ENCODE results near the gene DGKE. TPM values are rescaled to one million over a fixed set of nuclear protein-coding genes. Genes with fewer than 3 reads are reported as not detected.

Gene DGKE
- total RNA-seq, 1 donor from 2014 or later = 3.6 TPM

DNA sequence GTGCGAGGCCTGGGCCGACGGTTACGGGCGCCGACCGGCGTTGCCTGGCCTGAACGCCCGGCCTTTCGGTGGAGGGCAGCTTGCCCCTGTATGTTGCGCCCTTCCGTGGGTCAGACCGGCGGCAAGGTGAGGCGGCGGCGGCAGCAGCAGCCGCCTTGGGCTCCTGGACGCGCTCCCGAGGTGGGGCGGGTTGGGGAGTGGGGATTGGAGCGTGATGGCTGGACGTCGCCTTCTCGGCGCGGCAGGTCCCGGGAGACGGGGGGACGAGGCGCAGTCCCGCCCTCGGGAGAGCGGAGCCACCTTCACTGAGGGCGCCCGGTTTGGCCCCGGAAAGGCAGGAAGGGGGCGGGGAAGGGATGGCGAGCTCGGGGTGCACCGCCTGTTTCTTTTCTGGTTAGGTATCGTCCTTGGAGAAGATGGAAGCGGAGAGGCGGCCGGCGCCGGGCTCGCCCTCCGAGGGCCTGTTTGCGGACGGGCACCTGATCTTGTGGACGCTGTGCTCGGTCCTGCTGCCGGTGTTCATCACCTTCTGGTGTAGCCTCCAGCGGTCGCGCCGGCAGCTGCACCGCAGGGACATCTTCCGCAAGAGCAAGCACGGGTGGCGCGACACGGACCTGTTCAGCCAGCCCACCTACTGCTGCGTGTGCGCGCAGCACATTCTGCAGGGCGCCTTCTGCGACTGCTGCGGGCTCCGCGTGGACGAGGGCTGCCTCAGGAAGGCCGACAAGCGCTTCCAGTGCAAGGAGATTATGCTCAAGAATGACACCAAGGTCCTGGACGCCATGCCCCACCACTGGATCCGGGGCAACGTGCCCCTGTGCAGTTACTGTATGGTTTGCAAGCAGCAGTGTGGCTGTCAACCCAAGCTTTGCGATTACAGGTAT, 671 bp downstream of the DGKE start:
- DNase-seq = peak; percentile 64
- peak; percentile 21 for ATAC-seq
- intact Hi-C loops (cut with micrococcal nuclease) = no loop called here

DNA sequence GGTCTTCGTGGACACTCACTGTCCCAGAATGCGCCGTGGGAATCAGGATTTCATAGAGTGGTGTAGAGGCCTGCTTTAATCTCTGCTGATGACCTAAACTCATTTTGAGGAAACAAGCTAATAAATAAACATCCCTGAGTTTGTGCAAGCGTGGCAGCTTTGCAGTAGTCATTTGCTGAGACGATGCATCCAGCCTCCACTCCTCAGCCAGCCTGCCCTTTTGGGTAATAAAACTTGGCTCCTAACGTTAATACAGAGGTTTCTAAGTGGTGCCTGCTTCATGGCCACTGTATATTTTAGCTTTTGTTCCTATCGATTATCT, 1.3 kb downstream of the DGKE start:
- intact Hi-C loops (cut with micrococcal nuclease) = no loop called here
- no peak for ATAC-seq
- no peak for DNase-seq

DNA sequence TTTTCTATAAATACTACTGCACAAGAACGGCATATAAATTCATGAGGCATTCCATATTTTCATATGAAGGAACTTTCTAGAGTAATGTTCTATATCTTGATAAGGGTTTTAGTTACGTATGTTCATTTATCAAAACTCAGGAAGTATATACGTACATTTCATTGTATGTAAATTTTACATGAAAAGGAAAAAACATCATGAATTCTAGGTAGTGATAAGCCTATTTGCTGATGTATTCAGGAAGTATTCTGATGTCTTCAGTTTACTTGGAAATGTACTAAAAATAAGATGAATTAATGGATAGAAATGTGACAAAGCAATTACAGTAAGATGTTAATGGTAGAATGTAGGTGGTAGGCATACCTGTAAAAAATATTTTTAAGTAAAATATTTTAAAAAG, 4.7 kb downstream of the DGKE start:
- intact Hi-C loops (cut with micrococcal nuclease) = no loop called here
- DNase-seq (no peak), ATAC-seq (no peak)

DNA sequence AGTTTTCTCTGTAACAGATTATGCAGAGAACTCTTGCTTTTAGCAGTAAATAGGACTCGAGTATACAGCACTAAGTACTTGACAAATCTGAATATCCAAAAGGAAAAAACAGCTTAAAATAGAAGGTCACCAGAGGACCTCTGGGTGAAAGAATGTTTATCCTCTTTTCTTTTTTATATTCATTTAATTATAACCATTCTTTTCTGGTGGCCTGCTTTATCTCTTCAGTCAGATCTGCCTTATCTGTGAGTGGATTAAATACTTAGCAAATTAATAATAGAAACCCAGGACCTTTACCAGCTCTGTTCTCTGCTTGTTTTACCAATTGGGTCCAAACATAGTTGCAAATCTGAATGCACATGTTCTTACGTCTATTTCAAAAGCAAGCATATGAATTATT, 8.6 kb downstream of the DGKE start:
- no peak for ATAC-seq
- intact Hi-C loops (cut with micrococcal nuclease) = no loop called here
- DNase-seq = no peak

DNA sequence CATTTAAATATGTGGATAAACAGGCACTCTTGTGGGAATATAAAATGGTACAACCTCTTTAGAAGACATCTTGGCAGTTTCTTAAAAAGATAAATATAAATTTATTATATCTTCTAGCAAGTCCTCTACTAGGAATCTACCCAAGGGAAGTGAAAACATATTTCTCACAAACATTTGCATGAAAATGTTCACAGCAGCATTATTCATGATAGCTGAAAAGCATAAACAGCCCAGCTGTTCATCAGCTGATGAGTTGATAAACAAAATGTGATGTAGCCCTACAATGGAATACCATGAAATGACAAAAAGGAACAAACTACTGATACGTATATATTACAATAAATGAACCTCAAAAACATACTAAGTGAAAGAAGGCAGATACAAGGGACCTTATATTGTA, 12.0 kb downstream of the DGKE start:
- DNase-seq = no peak
- intact Hi-C loops (cut with micrococcal nuclease) = no loop called here
- ATAC-seq = no peak

DNA sequence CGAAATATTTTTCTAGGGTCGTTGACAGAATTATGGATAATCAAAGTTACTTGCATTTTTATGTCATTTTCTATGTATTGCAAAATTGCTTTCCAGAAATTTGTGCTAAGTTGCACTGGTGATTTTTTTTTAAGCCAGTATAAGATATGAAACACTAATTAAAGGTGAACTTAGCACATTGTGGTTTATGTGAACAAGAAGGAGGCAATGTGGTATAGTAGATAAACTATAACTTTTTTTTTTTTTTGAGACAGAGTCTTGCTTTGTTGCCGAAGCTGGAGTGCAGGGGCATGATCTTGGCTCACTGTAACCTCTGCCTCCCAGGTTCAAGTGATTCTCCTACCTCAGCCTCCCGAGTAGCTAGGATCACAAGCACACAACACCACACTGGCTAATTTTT, 13.2 kb downstream of the DGKE start:
- DNase-seq (no peak), ATAC-seq (no peak)
- intact Hi-C loops (cut with micrococcal nuclease) = no loop called here

DNA sequence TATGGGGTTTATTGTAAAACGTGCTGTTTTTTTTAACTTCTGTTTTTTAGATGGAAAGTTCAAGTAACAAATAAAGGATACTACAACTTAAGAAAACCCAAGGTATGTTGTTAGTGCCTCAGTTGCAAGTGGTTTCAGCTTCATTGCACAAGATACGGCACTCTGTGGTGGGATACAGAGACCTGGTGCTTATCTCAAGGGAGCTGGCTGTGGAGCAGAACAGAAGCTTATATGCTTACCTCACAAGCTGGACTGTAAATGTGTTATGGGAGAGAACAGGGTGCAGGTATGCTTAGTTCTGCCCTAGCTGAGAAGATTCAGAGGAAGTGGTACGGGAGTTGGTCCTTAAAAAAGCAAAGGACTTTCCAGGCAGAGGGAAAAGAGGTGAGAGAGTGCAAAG, 15.2 kb downstream of the DGKE start:
- intact Hi-C loops (cut with micrococcal nuclease) = no loop called here
- DNase-seq (no peak), ATAC-seq (no peak)

DNA sequence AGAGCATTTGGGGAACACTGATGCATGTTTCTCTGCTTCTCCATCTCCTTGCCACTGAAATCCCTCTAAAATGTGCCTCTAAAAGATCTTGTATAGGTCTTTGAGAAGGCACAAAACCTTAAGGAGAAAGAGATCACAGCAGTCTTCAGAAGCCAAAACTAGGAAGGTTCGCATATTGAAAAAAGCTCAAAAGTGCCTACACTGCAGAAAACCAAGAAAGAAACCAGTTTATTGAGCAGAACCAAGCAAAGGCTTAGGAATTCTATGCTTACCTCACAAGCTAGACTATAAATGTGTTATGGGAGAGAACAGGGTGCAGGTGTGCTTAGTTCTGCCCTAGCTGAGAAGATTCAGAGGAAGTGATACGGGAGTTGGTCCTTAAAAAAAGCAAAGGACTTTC, 16.6 kb downstream of the DGKE start:
- intact Hi-C loops (cut with micrococcal nuclease) = no loop called here
- no peak for ATAC-seq
- DNase-seq = no peak

DNA sequence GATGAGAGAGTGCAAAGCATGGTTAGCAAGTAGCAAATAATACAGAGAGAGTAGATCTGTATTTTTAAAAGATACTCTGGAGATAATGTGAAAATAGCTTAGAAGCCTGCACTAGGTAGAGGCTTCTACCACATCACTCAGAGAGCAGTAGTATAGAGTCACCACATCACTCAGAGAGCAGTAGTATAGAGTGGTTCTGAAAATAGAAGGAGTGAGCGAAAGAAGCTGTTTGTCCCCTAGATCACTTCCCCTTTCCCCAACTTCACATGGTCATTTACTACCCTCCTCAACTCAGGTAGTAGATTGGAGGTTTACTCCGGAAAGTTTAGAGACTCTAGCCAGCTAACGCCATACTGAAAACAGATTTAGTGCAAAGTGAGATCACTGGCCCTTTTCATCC, 17.1 kb downstream of the DGKE start:
- DNase-seq (no peak), ATAC-seq (no peak)
- intact Hi-C loops (cut with micrococcal nuclease) = no loop called here

DNA sequence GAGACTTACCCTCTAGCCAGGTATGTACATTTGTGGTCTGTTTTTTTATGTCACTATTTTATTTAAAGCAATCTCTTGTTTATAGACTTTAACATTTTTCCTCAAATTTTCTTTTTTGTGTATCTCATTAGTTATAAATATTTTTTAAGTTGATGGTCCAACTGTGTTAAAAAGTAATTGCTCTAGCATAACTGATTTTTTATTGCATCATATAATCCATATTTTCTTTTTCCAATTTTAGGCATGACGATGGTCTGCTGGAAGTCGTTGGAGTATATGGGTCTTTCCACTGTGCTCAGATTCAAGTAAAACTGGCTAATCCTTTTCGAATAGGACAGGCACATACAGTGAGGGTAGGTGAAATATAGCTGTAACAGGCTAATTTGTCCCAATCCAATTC, 27.9 kb downstream of the DGKE start:
- ATAC-seq (no peak), DNase-seq (no peak)
- intact Hi-C loops (cut with micrococcal nuclease) = no loop called here

DNA sequence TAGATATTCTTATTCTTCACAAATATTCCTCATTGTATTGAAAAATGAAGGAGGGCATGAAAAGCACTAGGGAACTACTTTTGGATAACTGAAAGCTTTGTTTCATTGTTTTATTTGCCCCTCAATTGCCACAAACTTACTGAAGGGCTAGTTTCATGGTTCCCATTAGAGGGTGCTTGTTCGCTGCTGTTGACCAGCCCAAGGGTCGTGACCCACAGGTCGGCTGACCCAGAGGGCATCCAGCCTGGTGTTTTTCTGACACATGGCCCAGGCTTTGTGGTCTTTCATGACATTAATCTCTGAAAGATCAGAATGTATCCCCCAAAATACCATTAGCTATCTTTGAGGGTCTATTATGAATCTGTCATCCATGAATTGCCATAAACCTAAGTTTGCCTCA, 30.0 kb downstream of the DGKE start:
- ATAC-seq (no peak), DNase-seq (no peak)
- intact Hi-C loops (cut with micrococcal nuclease) = no loop called here

DNA sequence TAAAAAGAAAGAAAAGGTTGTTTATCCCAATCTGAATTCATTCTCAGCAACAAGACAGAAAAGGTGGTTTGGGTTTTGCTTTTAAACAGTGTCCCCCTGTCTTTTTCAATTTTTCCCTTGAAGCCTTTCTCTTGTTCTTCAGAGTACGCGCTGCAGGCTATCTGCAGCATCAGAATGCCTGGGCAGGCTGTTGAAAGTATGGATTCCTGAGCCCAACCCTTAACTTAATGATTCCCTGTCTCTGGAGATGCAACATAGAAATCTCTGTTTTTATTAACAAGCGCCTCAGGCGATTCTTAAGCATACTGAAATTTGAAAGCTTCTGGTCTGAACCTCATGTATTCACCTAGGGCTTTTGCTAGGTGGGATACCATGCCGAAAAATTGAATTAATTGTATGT, 32.1 kb downstream of the DGKE start:
- intact Hi-C loops (cut with micrococcal nuclease) = no loop called here
- DNase-seq = no peak
- ATAC-seq = no peak

DNA sequence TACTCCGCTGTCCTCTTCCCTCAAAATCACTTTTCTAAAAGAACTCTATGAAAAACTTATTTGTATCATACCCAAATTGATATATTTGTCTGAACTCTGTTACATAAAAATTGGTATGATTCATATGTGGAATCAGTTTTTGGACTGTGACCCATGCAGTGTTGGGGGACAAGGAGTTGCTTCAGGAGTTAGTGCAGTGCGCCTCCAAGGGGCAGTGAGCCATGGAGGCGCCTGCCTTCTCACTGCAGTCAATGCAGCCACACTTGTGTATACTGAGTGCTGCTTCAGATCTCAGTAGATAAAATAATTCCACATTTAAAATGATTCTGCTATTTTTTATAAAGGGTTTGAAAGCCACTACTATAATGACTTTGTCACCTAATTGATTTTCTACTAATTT, 32.5 kb downstream of the DGKE start:
- DNase-seq (no peak), ATAC-seq (no peak)
- intact Hi-C loops (cut with micrococcal nuclease) = no loop called here

DNA sequence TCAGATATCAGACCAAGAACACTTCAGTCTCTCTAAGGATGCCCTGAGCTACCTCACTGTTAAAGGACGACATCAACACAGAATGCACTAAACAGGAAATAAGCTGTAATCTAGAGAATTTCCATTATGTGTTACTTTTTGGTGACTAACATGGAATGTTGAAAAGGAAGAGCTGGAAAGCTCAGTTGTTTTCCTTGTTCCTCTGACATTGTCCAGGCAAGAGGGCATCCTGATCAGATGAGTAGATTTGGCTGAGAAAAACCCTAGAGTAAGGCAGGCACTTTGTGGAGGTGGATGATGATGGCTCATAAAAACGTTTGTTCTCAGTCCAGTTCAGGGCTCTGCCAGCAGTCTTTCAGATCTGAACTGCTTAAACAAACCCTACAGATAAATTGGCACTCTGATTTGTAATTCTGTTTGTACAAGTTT, 34.0 kb downstream of the DGKE start:
- intact Hi-C loops (cut with micrococcal nuclease) = no loop called here
- DNase-seq (no peak), ATAC-seq (no peak)

DNA sequence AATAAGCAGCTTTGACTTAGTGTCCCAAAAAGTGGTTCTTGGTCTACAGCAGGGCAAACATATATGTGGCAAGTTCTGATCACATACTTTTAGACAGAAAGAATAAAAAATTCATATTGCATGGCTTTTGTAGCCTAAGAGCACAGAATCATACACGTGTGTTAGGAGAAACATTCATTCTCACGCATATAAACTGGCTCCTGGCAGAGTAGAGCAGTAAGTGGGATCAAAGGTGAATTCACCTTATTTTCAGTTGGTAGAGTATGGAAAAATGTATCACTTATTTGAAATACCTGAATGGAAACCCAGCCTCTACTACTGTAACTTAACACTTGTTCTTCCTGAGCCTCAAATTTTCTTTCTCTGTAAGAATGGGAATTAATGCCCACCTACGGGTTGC, 34.8 kb downstream of the DGKE start:
- ATAC-seq = no peak
- DNase-seq = no peak
- intact Hi-C loops (cut with micrococcal nuclease) = no loop called here

DNA sequence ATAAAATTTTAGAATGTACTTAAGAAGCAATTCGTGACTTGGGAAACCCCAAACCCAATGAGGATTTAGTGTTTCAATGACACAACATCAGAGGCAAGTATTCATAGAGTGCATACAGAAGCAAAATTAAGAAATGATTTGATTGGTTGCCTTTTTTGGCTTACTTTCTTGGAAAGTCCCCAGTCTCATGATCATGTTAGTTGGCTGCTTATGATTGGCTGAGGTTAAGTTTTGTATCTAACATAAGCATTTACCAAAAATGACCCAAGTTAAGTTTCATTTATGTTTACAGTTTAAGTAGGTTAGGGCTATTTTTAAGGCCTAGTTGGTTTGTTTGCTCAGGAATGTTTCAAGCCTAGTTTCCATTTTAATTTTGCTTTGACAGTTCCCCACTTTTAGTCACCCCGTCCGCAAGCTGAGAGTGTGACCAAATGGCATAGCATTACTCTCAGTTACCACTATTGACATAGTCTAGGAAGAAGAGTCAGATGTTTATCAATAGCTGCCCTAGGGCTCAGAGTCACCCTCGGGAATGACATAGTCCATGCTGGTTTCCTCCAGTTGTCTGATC, 36.2 kb downstream of the DGKE start:
- ATAC-seq (no peak), DNase-seq (no peak)
- intact Hi-C loops (cut with micrococcal nuclease) = no loop called here

DNA sequence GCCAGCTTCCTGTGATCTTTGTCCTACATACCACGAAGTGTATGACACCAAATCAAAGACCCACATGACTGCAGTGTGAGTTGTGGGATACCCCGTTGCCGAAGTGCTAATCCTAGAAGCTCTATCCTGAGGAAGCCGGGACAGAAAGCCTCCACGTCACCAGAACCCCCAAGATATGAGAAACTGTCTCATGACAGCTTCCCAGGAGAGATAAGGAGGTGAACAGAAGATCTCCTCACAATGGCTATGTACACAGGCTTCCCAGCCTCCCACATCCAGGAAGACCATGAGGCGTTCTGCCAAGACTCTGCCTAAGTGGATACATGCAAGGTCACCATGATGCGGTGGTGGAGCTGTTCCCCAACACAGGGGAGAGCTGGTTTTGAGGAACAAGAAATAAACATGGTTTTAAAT, 42.8 kb downstream of the DGKE start:
- intact Hi-C loops (cut with micrococcal nuclease) = no loop called here
- DNase-seq (no peak), ATAC-seq (no peak)

DNA sequence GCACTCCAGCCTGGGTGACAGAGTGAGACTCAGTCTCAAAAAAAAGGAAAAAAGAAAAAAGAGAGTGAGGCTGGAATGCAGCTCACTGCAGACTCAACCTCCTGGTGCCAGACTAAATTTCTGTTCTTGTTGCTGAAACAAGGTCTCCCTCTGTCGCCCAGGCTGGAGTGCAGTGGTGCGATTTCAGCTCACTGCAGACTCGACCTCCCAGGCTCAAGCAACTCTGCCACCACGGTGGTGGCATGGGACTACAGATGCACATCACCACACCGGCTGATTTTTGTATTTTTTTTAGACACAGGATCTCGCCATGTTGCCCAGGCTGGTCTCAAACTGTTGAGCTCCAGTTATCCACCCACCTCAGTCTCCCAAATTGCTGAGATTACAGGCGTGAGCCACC, 45.3 kb downstream of the DGKE start:
- DNase-seq (no peak), ATAC-seq (no peak)
- intact Hi-C loops (cut with micrococcal nuclease) = no loop called here

DNA sequence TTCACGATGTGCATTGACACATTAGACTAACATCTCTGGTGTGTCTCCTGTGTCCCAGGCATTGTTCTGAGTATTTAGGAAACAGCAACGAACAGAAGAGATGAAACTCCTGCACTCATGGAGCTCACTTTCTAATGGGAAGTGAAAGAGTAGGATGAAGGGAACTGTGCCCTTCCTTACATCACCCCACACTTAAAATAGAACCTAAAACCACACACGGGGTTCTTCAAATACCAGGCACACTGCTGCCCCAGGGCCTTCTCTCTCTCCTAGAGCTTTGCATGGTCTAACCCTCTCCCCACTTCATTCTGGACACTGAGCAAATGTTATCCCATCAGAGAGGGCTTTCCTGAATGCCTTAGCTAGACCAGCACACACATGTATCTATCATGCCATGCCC, 46.2 kb downstream of the DGKE start:
- DNase-seq = no peak
- ATAC-seq = no peak
- intact Hi-C loops (cut with micrococcal nuclease) = no loop called here

DNA sequence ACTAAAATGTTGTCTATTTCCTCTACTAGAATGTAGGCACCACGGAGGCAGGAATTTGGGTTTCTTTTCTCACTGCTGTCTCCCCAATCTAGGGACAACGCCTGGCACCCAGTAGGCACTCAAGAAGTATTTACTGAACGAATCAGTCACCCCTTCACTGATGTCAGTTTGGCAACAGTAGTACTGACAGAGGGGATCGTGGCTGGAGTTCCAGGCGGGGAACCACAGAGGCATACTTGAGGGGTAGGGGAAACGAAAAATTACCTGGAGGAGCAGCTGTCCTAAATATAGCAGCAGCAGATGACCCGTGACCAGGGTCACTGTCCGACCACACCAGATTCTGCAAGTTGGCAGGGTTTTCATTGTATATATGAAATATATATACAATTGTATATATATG, 46.6 kb downstream of the DGKE start:
- no peak for ATAC-seq

DNA sequence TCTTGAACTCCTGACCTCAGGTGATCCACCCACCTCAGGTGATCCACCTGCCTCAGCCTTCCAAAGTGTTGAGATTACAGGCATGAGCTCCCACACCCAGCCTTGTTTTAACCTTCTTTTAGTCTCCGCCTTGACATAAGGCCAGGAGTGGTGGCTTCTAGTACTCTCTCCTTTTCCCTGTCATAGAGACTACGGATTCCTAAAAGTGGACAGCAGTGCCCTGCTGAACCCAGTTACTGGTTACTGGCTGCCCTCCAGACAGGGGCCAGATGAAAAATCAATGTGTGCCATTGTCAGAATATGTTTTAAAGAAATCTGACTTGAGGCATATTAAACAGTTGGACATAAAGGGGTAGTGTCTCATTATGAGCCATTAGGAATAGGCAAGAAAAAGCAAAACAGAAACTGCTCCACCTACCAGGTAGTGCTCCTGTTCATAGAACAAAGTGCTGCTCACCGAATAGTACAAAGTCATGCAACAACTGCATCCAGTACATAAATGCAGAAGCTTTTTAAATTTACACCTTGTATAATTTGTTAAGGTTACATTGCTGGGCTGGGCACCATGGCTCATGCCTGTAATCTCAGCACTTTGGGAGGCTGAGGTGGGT, 47.8 kb downstream of the DGKE start:
- DNase-seq (no peak), ATAC-seq (no peak)
- intact Hi-C loops (cut with micrococcal nuclease) = no loop called here

More for the DNA sequence above, 46.6 kb downstream of the DGKE start:
- intact Hi-C loops (cut with micrococcal nuclease) = no loop called here
- no peak for DNase-seq

Measured in left ventricle myocardium superior (tissue), 1 donor.